Activated T-cell treated with anti-CD3 and anti-CD28 coated beads, Interleukin-2, amount 50 U/mL, for 24 hours (primary cell): Measurements from ENCODE around the gene HCK.
"Not testable (repeated sequence)": the region's sequence is repeated elsewhere in the genome, so short reads cannot be mapped to it uniquely, and the experiment has no call there.

Experiments used
- DNase-seq: peaks from one replicate; pipeline ENCODE4 v3.0.0-alpha.2; 2020
- H3K27ac Mint-ChIP-seq: 2 replicates; pipeline ENCODE4 v1.8.0; 2020; ENCODE audit warnings: mild to moderate bottlenecking, mixed read lengths
- H3K27me3 Mint-ChIP-seq: 2 replicates; pipeline ENCODE4 v1.8.0; 2020; ENCODE audit warnings: mixed read lengths
- H3K36me3 Mint-ChIP-seq: 2 replicates; pipeline ENCODE4 v1.8.0; 2020; ENCODE audit warnings: low read depth, mixed read lengths
- H3K4me1 Mint-ChIP-seq: 2 replicates; pipeline ENCODE4 v1.8.0; 2020; ENCODE audit warnings: low read depth, mixed read lengths
- H3K4me3 Mint-ChIP-seq: 2 replicates; pipeline ENCODE4 v1.8.0; 2020; ENCODE audit warnings: mild to moderate bottlenecking, moderate library complexity, mixed read lengths
- H3K9me3 Mint-ChIP-seq: 2 replicates; pipeline ENCODE4 v1.8.0; 2020; ENCODE audit warnings: mixed read lengths

The HCK gene

DNA sequence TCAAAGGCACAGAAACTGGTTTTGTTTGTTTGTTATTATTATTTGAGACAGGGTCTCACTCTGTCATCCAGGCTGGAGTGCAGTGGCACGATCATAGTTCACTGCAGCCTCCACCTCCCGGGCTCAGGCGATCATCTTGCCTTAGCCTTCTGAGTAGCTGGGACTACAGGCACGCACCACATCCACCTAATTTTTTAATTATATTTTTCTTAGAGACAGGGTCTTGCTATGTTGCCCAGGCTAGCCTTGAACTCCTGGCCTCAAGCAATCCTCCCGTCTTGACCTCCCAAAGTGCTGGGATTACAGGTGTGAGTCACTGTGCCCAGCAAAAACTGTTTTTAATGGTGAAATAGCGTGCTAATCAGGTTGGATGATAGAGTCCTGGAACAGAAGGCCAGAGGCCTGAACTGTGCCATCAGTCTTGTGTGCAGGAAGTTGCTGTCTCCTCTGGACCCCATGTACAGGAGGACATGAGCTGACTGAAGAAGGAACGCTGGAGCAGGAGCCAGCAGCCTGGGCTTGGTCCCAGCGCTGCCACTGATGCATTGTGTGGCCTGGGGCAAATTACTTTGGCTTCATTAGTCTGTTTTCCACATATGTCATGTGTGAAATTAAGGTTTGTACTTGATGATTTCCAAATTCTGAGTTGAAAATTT lies 62.4 kb downstream of the HCK start:
- H3K36me3 Mint-ChIP-seq: peaks cover 66% of the 10 kb centered on the region
- H3K4me3 Mint-ChIP-seq: no peak overlapping the region
- no peaks in the 10 kb centered on the region for H3K9me3 Mint-ChIP-seq
- DNase-seq: no peak
- H3K27ac Mint-ChIP-seq: no peak overlapping the region
- peaks cover 66% of the 10 kb centered on the region for H3K4me1 Mint-ChIP-seq
- H3K27me3 Mint-ChIP-seq: no peaks in the 10 kb centered on the region

DNA sequence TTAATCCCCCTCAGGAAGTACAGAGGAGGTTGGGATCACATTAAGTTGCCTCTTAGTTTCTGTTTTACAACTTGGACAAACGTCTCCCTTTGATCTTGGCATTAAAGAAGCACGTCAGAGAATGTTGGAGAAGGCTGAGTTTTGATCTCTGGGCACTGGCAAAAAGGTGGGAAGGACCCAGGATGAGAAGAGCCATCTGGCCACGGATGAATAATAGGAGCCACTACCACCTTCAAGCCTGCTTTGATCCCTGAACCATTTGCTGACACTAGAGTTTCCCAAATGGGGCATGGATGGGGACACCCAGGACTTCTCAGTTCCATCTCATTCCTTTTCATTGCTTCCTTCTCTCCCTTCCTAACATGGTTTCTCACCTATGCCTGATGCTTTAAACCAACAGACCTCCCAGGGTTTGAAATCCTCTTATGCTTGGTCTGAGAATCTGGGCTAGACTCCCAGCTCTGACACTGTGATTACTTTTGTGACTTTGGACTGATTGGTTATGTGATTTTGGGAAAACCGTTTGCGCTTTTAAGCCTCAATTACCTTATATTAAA lies 63.2 kb downstream of the HCK start:
- H3K9me3 Mint-ChIP-seq: no peaks in the 10 kb centered on the region
- peaks cover 68% of the 10 kb centered on the region for H3K4me1 Mint-ChIP-seq
- H3K27ac Mint-ChIP-seq: no peak overlapping the region
- no peak for DNase-seq
- H3K4me3 Mint-ChIP-seq: no peak overlapping the region
- peaks cover 57% of the 10 kb centered on the region for H3K36me3 Mint-ChIP-seq
- no peaks in the 10 kb centered on the region for H3K27me3 Mint-ChIP-seq

DNA sequence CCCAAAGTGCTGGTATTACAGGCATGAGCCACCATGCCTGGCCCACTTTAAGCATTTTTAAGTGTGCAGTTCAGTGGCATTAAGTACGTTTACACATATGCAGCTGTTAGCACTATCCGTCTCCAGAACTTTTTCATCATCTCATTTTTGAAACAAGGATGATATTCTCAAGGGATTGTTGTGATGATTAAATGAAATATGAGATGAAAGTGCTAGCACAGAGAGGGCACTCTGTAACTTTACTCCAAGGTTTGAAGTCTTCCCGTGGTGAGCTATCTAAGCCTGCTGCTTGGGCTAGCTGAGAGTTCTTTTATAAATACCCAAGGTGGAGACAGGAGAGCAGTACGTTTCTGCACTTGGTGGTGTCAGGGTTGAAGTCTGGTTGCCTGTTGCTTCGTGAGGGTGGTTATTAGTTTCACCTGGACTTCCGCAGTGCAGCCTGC lies 64.1 kb downstream of the HCK start:
- H3K27me3 Mint-ChIP-seq: no peaks in the 10 kb centered on the region
- DNase-seq: no peak
- H3K27ac Mint-ChIP-seq: no peak overlapping the region
- H3K9me3 Mint-ChIP-seq: no peaks in the 10 kb centered on the region
- peaks cover 64% of the 10 kb centered on the region for H3K4me1 Mint-ChIP-seq
- no peak overlapping the region for H3K4me3 Mint-ChIP-seq
- H3K36me3 Mint-ChIP-seq: peaks cover 55% of the 10 kb centered on the region

DNA sequence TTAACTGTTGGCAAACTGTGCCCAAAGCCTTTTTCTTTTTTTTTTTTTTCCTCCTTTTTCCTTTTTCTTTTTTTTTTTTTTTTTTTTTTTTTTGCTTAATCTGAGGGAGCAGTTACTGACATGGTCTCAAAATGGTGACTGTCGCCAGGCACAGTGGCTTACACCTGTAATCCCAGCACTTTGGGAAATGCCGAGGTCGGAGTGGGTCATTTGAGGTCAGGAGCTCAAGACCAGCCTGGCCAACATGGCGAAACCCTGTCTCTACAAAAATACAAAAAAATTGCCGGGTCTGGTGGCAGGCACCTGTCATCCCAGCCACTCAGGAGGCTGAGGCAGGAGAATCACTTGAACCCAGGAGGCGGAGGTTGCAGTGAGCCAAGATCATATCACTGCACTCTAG lies 64.8 kb downstream of the HCK start:
- not testable (repeated sequence) for H3K4me3 Mint-ChIP-seq, H3K27me3 Mint-ChIP-seq, H3K27ac Mint-ChIP-seq

DNA sequence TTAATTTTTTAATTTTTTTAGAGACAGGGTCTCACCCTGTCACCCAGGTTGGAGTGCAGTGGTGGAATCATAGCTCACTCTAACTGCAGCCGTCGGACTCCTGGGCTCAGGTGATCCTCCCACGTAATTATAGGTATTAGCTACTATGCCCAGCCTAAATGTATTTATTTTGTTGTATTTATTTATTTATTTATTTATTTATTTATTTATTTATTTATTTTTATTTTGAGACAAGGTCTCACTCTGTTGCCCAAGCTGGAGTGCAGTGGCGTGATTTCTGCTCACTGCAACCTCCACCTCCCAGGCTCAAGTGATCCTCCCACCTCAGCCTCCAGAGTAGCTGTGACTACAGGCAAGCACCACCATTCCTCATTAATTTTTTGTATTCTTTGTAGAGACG lies 66.4 kb downstream of the HCK start:
- peaks cover 42% of the 10 kb centered on the region for H3K36me3 Mint-ChIP-seq
- H3K27me3 Mint-ChIP-seq, H3K27ac Mint-ChIP-seq, H3K4me3 Mint-ChIP-seq, H3K9me3 Mint-ChIP-seq, DNase-seq: not testable (repeated sequence)
- peaks cover 43% of the 10 kb centered on the region for H3K4me1 Mint-ChIP-seq

More for the DNA sequence above, 64.8 kb downstream of the HCK start:
- H3K36me3 Mint-ChIP-seq: peaks cover 48% of the 10 kb centered on the region
- peaks cover 57% of the 10 kb centered on the region for H3K4me1 Mint-ChIP-seq
- not testable (repeated sequence) for H3K9me3 Mint-ChIP-seq, DNase-seq

DNA sequence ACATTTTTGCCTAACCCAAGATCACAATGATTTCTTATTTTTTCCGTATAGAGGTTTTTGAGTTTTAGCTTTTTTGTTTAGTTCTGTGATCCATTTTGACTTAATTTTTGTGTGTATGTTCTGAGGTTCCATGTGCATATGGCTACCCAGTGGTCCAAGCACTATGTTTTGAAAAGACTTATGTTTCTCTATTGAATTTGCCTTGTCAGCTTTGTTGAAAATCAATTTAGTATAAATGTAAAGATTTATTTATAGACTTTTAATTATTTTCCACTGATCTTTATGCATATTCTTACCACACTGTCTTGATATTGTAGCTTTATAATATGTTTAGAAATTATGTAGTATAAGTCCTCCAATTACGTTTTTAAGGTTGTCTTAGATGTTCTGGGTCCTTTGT lies 67.7 kb downstream of the HCK start:
- Mint-ChIP-seq H3K27me3 (no peaks in the 10 kb centered on the region), H3K27ac (no peak overlapping the region), H3K4me1 (peaks cover 36% of the 10 kb centered on the region), H3K4me3 (no peak overlapping the region), H3K9me3 (no peaks in the 10 kb centered on the region), H3K36me3 (peaks cover 44% of the 10 kb centered on the region)
- no peak for DNase-seq

DNA sequence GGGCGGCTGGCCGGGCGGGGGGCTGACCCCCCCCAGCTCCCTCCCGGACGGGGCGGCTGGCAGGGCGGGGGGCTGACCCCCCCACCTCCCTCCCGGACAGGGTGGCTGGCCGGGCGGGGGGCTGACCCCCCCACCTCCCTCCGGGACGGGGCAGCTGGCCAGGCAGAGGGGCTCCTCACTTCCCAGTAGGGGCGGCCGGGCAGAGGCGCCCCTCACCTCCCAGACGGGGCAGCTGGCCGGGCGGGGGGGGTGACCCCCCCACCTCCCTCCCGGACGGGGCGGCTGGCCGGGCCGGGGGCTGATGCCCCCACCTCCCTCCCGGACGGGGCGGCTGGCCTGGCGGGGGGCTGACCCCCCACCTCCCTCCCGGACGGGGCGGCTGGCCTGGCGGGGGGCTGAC lies 69.9 kb downstream of the HCK start:
- H3K4me3 Mint-ChIP-seq, H3K27me3 Mint-ChIP-seq, H3K9me3 Mint-ChIP-seq, DNase-seq, H3K27ac Mint-ChIP-seq: not testable (repeated sequence)
- H3K36me3 Mint-ChIP-seq: peaks cover 39% of the 10 kb centered on the region
- H3K4me1 Mint-ChIP-seq: peaks cover 24% of the 10 kb centered on the region

DNA sequence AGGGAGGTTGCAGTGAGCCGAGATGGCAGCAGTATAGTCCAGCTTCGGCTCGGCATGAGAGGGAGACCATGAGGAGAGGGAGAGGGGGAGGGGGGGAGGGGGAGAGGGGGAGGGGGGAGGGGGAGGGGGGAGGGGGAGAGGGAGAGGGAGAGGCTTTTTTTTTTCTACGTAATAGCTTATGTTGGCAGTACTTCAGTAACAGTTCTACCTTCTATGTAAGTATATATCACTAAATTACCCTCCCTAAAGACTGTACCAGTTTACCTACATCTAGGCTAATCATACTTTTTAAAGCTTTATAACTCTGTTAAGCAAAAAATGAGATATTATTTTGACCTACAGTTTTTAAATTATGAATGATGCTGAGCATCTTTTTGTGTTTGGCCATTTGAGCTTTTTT lies 71.0 kb downstream of the HCK start:
- DNase-seq: no peak
- H3K4me3 Mint-ChIP-seq: no peak overlapping the region
- peaks cover 36% of the 10 kb centered on the region for H3K36me3 Mint-ChIP-seq
- H3K4me1 Mint-ChIP-seq: peaks cover 20% of the 10 kb centered on the region
- H3K27ac Mint-ChIP-seq: no peak overlapping the region
- H3K27me3 Mint-ChIP-seq: no peaks in the 10 kb centered on the region
- H3K9me3 Mint-ChIP-seq: no peaks in the 10 kb centered on the region

DNA sequence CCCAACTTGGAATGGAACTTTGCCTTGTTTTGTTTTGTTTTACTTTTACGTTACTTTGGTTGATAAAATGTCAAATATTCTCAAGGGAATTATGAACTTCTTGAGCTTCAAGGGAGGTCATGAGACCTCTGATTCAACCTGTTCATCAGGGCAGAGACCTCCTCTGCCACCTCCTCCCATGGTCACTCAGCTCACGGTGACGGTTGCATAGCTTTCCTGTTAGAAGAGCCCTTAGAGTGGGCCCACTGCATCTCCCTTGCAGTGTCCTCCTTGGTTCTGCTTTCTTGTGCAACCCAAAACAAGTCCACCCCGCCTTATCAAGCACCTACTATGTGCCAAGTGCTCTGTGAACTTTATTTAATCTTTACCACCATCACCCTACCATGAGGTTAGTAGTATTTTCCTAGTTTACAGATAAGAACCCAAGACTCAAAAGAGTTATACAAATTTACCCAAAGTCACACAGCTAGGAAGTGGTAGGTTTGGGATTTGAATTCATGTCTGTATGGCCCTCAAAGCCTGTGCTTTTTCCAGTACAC lies 72.9 kb downstream of the HCK start:
- H3K36me3 Mint-ChIP-seq: peaks cover 43% of the 10 kb centered on the region
- no peak overlapping the region for H3K4me3 Mint-ChIP-seq
- no peaks in the 10 kb centered on the region for H3K9me3 Mint-ChIP-seq
- no peak for DNase-seq
- no peak overlapping the region for H3K27ac Mint-ChIP-seq
- H3K4me1 Mint-ChIP-seq: peaks cover 16% of the 10 kb centered on the region
- H3K27me3 Mint-ChIP-seq: no peaks in the 10 kb centered on the region

DNA sequence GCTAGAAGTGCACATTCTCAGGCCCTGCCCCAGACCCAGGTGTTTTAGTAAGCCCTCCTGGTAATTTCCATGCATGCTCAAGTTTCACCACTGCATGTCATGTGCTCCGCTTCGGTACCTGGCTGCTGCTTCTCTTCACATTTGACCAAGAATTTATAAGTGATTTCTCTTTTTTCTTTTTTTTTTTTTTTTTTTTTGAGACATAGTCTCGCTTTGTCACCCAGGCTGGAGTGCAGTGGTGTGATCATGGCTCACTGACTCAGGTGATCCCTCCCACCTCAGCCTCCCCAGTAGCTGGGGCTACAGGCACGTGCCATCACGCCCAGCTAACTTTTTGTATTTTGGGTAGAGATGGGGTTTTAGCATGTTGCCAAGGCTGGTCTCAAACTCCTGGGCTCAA lies 73.5 kb downstream of the HCK start:
- H3K36me3 Mint-ChIP-seq: peaks cover 47% of the 10 kb centered on the region
- no peak overlapping the region for H3K27ac Mint-ChIP-seq
- no peaks in the 10 kb centered on the region for H3K9me3 Mint-ChIP-seq
- H3K4me3 Mint-ChIP-seq: no peak overlapping the region
- no peaks in the 10 kb centered on the region for H3K27me3 Mint-ChIP-seq
- H3K4me1 Mint-ChIP-seq: peaks cover 16% of the 10 kb centered on the region
- no peak for DNase-seq

DNA sequence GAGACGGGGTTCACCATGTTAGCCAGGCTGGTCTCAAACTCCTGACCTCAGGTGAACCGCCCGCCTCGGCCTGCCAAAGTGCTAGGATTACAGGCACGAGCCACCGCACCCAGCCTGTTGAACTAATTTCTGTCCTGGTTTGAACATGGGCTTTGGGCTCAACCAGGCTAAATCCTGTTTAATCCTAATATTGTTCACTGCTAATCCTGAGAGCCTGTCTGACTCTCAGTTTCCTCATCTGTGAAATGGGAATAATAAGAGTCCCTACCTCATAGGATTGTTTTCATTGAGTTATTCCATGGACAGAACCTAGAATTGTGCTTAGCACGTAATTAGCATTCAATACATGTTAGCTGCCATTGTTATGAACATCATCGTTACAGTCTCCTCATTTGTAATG lies 74.9 kb downstream of the HCK start:
- H3K4me1 Mint-ChIP-seq: peaks cover 24% of the 10 kb centered on the region
- no peaks in the 10 kb centered on the region for H3K27me3 Mint-ChIP-seq
- H3K36me3 Mint-ChIP-seq: peaks cover 53% of the 10 kb centered on the region
- H3K4me3 Mint-ChIP-seq: no peak overlapping the region
- H3K27ac Mint-ChIP-seq: no peak overlapping the region
- DNase-seq: no peak
- no peaks in the 10 kb centered on the region for H3K9me3 Mint-ChIP-seq

DNA sequence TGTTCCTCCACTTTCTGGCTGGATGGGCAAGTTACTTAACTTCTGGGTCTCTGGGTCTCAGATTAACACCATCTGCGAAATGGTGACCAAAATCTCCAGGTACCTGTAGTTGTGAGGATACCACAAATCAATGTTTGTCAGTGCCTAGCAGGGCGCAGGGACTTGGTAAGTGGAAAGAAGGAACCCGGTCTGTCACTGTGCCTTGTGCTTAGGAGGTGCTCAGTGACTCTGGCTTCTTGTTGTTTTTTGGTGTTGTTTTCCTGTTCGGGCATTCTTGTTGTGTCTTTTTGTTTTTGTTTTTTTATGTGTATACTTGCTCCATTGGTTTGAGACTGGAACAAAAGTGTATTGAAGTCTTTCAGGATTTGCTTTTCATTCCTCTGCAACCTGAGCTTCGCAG lies 75.3 kb downstream of the HCK start:
- Mint-ChIP-seq H3K4me1 (peaks cover 28% of the 10 kb centered on the region), H3K9me3 (no peaks in the 10 kb centered on the region), H3K4me3 (no peak overlapping the region), H3K27me3 (no peaks in the 10 kb centered on the region), H3K27ac (no peak overlapping the region), H3K36me3 (peaks cover 57% of the 10 kb centered on the region)
- no peak for DNase-seq

DNA sequence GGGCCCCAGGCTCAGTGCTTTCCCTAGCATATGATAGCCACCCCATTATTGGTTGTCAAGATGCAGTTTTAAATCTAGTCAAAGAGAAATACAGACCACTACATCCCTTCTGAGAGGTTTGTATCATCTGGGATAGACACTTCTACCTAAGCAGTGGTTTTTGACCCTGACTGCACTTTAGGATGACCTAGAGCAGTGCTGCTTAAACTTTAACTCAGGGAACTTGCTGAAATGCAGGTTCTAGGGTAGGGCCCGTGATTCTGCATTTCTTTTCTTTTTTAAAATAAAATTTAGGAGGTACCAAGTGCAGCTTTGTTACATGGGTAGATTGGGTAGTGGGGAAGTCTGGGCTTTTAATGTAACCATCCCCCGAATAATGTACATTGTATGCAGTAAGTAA lies 76.1 kb downstream of the HCK start:
- Mint-ChIP-seq H3K27ac (no peak overlapping the region), H3K36me3 (peaks cover 63% of the 10 kb centered on the region), H3K9me3 (no peaks in the 10 kb centered on the region), H3K4me1 (peaks cover 35% of the 10 kb centered on the region), H3K4me3 (no peak overlapping the region), H3K27me3 (no peaks in the 10 kb centered on the region)
- no peak for DNase-seq

DNA sequence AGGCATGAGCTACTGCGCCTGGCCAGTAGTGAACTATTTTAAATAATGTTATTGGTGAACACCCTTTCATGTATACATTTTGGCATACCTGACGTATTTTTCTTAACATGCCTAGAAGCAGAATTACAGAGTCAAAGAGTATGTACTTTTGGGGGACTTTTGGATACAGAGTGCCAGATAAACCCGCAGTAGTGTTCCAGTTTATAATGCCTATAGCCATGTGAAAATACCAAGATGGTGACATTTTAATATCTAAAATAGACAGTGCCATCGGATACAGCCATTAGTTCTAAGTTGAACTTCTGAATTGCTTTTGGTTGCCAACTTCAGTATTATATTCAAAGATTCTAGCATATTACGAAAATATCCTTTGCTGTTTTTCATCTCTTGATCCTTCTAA lies 77.8 kb downstream of the HCK start:
- no peaks in the 10 kb centered on the region for H3K9me3 Mint-ChIP-seq
- no peak for DNase-seq
- no peak overlapping the region for H3K27ac Mint-ChIP-seq
- no peak overlapping the region for H3K4me3 Mint-ChIP-seq
- H3K27me3 Mint-ChIP-seq: no peaks in the 10 kb centered on the region
- peaks cover 35% of the 10 kb centered on the region for H3K4me1 Mint-ChIP-seq
- H3K36me3 Mint-ChIP-seq: peaks cover 58% of the 10 kb centered on the region

DNA sequence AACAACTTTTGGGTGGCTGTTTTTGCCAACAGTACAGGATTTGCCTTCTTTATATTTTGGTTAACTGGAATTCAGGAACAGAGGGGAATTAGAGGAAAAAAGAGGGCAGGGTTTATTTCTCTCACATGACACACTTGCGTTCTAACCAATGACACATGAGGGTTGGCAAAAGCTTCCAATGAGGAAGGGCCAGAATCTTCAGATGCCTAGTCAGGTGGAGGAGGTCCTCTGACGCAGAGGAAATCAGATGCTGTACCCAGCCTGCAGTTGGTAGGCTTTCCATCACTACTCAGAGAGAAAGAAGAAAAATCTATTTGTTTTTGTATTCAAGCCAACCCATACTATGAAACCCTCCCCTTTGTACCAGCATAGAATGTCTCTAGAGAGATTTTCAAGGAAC lies 78.3 kb downstream of the HCK start:
- no peaks in the 10 kb centered on the region for H3K27me3 Mint-ChIP-seq
- H3K27ac Mint-ChIP-seq: no peak overlapping the region
- H3K4me3 Mint-ChIP-seq: no peak overlapping the region
- H3K9me3 Mint-ChIP-seq: no peaks in the 10 kb centered on the region
- peaks cover 58% of the 10 kb centered on the region for H3K36me3 Mint-ChIP-seq
- no peak for DNase-seq
- H3K4me1 Mint-ChIP-seq: peaks cover 33% of the 10 kb centered on the region
